Effector CD8-positive, alpha-beta T cell (primary cell): ENCODE data around the gene SH3BP5.

ENCODE experiments used
- DNase-seq: peaks from one replicate; lab custom pipeline; 2025; lab: John Stamatoyannopoulos, UW

SH3BP5 gene

DNA sequence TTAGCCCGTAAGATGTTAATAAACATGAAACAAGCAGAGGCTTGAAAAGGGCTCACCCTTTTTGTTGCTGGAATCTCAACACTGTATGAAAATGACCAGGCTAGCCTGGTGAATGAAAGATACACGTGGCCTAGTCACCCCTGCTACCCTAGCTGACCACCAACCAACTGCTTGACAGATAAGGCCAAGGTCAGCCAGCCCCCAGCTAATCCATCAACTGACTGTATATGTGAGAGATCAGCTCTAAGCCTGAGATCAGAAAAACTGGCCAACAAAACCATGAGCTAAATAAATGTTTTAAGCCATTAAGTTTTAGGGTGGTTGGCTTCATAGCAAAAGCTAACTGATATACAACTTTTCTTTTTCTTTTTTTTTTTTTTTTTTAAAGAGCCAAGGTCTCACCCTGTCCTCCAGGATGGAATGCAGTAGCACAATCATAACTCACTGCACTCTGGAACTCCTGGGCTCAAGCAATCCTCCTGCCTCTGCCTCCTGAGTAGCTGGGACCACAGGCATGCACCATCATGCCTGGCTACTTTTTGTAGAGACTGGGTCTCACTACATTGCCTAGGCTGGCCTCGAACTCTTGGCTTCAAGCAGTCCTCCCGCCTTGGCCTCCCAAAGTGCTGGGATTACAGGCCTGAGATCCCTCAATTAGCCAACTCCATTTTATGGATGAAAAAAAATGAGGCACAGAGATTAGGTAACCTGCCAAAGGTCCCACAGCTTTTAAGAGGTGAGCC, 34.6 kb downstream of the SH3BP5 start:
- no peak for DNase-seq

- DNase-seq = no peak
These were observed 36.9 kb downstream of the SH3BP5 start for GRCh38 chr3:15295506-15295905.

DNA sequence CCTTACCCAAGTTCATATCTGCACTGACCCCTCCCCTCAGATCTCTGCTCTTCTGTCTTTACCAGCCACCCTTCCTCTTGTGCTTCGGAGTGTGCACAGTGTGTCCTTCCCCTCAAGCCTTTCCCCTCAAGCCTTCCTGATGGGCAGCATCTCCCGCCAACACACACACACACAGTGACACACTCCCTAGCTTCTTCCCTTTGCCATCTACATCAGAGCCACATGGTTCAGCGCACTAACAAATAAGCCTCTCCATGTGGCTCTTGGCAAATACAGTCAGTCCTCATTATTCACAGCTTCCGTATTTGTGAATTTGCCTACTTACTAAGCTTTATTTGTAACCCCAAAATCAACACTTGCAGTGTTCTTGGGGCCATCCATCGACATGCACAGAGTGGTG, 37.5 kb downstream of the SH3BP5 start:
- DNase-seq = no peak

DNA sequence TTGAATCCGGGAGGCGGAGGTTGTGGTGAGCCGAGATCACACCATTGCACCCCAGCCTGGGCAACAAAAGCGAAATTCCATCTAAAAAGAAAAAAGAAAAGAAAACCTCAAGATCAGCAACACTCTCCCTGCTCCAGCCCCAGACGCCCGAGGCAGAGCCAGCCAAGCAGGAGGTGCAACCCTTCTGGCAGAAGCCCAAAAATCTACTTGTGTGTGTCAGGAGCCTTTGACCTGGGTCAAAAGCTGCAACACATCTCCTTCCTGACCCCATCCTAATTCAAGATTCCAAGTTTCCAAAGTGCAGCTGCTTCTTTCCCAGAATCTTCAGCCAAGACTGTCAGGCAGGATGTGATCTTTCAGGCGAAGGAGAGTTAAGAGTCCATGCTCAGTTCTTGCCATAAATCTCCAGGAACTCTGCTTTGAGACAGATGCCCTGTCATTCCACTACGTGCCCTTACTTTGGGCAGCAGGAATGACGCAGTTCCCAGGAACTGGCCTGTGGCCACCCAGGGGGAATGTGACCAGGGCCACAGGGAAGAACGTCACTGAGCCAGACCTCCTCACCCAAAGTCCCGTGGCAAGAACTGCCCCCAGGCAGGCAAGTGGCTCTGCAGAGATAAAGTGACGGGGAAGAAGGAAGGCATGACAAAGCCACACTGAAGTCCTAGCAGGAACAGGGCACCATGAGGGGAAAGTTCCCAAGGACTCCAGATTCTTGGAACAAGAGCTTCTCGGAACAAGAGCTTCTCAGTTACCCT, 39.4 kb downstream of the SH3BP5 start:
- no peak for DNase-seq

DNA sequence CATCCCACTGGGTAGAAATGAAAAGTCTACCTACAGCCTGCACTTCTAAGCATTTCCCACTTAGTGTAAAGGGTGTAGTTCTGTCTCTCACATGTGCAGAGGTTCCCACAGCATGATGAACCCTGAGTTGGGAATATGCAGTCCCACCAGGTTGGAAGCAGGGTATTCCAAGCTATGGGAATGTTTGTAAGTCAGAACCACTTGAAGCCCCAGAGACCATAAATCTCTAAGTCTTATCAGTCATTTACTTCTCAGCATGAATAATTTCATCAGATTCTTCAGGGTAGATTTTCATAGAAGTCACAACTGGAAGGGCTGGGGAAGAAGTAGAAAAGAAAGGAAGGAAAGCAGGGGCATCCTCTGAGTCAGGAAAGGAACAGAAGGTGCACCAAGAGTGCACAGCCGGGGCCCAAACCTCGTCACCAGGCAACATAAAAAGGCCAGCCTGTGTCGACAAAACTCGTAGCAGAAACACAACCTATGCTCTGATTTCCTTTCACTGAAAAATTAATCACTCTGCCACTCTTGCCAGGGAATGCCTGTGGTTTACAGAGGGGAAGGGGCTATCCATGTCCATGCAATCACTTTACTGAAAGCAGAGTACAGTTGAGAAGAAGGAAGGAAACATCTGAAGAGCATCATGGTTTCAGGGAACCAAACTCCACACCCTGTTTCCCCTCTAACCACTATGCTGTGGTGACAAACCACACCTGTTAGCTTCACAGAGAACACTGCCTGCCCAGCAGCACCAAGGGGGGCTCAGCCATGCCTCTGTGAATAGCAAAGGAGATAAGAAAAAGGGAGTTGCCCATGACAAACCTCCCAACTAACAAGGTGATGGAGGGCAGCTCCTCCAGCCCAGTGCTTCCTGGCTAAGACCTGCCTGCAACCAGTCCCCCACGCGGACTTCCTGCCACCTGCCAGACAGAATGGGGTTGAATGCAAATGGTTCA, 40.5 kb downstream of the SH3BP5 start:
- peak; percentile 19 for DNase-seq

GRCh38 chr3:15290736-15291135, 41.6 kb downstream of the SH3BP5 start:
- DNase-seq = no peak

- DNase-seq = no peak
These were observed 42.7 kb downstream of the SH3BP5 start for GRCh38 chr3:15289661-15290060.

GRCh38 chr3:15288331-15289035, 43.9 kb downstream of the SH3BP5 start:
- no peak for DNase-seq

DNA sequence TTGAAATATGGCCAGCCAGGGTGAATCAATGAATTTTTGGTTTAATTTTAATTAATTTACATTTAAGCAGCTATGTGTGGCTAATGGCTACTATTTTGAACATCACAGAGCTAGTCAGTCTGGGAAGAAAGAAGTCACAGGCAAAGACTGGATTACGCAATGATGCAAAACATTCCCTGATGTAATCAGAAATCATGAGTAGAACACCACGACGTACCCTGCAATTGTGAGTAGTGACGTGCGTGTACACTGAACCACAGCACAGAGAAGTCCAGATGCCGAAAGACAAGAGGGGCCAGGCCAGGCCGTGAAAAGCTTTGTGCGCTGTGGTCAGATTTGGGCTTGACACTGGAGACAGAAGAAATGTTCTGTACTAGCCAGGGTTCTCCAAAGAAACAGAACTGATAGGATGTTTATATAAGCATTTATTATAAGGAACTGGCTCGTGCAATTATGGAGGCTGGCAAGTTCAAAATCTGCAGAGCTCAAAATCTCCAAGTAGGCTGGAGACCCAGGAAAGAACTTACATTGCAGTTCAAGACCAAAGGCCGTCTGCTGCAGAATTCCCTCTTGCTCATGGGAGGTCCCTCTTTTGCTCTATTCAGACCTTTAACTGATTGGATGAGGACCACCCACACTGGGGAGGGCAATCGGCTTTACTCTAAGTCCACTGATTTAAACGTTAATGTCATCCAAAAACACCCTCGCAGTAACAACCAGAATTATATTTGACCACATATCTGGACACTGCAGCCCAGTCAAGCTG, 44.6 kb downstream of the SH3BP5 start:
- no peak for DNase-seq

GRCh38 chr3:15286022-15286421, 46.4 kb downstream of the SH3BP5 start:
- no peak for DNase-seq

- no peak for DNase-seq
These were observed 48.1 kb downstream of the SH3BP5 start for GRCh38 chr3:15284121-15284889.

- no peak for DNase-seq
These were observed 48.7 kb downstream of the SH3BP5 start for GRCh38 chr3:15283702-15284101.

- no peak for DNase-seq
These were observed 50.6 kb downstream of the SH3BP5 start for GRCh38 chr3:15281817-15282216.

DNA sequence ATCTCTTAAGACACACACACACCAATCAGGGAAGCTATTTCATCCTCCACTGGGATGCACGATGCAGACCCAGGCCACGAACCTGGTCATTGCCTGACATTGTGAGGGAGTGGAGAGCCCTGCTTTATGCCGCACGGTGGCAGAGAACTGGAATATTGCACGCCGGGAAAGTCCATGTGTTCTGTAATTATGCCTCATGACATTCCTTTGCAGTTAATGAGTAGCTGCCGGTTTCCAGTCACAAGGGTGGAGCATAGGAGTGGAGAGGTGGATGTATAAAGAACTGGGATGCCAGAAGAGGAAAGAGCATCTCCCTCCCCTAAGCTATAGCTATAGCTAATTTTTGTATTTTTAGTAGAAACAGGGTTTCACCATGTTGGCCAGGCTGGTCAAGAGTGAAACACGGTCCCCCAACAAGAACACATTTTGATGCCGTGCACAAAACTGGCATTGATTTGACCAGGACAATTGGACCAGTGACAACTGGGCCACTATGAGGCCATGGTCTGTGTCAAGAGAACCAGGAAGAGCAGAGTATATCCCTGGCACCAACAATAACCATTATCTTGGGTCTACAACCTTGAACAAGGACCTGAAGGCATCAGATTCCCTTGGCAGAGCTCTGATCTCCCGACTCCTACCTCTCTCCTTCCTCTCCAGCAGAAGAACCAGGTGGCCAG, 51.4 kb downstream of the SH3BP5 start:
- DNase-seq = no peak

DNA sequence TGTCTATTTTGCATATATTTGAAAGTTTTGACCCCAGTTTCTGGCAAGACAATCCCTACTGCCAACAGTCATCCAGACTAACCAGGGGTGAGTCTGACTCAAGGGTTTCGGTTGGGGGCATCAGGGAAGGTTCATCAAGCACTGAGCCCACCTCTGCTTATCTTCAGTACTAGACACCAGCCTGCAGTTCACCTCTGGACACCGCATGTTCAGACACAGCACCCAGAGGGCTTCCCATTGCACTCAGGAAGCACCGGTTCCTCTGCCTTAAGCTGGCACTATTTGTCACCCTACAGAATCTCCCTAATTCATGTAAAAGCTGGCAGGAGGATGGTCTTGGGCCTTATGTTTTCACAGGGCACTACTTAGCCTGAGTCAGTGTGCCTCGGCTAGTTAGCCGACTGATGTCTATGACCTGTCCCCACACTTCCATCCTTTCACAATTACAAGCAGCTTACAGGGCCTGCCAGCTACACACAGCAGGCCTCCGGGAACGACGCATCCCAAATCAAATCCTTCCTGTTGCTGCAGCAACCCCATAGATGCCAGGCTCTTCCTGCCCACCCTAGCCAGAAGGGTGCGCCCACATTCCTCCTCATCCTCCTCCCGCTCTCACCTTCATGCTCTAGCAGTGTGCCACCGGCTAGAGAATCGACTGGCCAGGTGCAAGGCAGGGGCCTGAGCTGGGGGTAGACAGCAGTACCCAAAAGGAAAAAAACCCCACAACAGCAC, 52.5 kb downstream of the SH3BP5 start:
- DNase-seq = no peak

DNA sequence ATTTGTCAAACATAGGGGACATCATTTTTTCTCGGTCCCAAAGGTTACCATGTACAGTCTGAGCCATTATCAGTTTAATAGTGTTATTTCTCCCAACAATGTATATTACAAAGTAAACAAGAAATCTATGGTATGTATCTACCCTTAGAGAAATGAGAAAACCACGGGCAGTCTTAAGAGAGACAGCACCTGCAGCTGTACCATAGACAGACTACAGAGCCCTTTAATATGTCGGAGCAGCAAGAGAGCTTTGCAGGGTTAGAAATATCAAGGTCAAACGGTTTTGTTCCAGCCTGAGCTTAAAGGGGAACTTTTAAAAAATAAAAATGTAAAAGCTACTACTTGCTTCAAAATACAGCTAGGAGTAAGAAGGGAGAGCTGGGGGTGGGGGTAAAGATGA, 53.2 kb downstream of the SH3BP5 start:
- no peak for DNase-seq

- no peak for DNase-seq
These were observed 54.4 kb downstream of the SH3BP5 start for GRCh38 chr3:15277861-15278500.

- no peak for DNase-seq
These were observed 56.2 kb downstream of the SH3BP5 start for GRCh38 chr3:15276028-15276724.
